Measurements from ENCODE around the gene OR6N2. TPM values are rescaled to one million over a fixed set of nuclear protein-coding genes. Genes with fewer than 3 reads are reported as not detected.

OR6N2 gene
- total and polyA plus RNA-seq, 2 donors from 2014 or later: not detected

GRCh38 chr1:158754420-158754819 lies 26.6 kb downstream of the OR6N2 start, which contains the start of gene OR6K6:
OR6K6 (plus strand) TSS chr1:158754720; CDS start chr1:158754888, 168 bp downstream.
- intact Hi-C loops (cut with DNase I): no loop called here
- FAIRE-seq: no peak

DNA sequence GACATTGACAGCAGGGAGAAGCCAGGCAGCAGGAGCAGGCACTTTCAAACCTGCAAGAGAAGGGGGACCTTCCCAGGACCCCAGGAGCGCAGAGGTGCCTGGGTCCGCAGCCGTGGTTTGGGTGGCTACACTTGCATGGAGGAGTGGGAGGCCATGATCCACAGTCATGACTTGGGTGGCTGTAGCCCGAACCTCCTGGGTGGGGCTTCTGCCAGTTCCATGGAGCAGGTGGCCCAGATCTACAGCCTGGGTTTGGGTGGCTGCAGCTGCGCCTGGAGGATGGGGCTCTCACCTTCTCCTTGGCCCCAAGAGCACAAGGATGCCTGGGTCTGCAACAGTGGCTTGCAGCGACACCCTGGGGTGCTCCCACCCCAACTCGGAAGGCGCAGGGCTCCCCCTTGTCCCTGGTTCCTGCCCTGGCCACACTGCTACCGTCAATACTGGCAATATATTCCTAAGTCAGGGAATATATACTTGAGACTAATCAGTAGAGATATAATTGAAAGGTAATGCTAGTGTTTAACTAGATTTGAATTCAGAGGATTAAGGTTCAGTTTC lies 28.8 kb downstream of the OR6N2 start:
- Histone ChIP-seq H3K4me3 (ENCODE audit: low read length in 3 of 3) (no peak overlapping the region), H3K27me3 (ENCODE audit: control insufficient read depth, insufficient read depth, low read length) (no peaks in the 10 kb centered on the region), H3K4me1 (ENCODE audit: control insufficient read depth in 2 of 3, insufficient read depth in 2 of 3, low read depth in 1 of 3, low read length in 3 of 3) (no peaks in the 10 kb centered on the region), H3K9me3 (ENCODE audit: control insufficient read depth in 2 of 3, insufficient read depth in 1 of 3, low read length in 3 of 3) (no peaks in the 10 kb centered on the region), H3K9ac (ENCODE audit: low read length in 3 of 3) (no peak overlapping the region), H3K36me3 (ENCODE audit: control insufficient read depth in 2 of 3, insufficient read depth in 3 of 3, low read length in 3 of 3) (no peaks in the 10 kb centered on the region), H3K27ac (ENCODE audit: low read depth in 2 of 2, low read length in 2 of 2) (no peak overlapping the region)
- FAIRE-seq (no peak), DNase-seq (no peak)
- TF ChIP-seq CTCF (IDR thresholded peaks at IDR 0.05; ENCODE audit: borderline replicate concordance, extremely low read depth, insufficient read depth): no peak
- intact Hi-C loops (cut with DNase I): no loop called here

More at GRCh38 chr1:158754420-158754819, 26.6 kb downstream of the OR6N2 start, which contains the start of gene OR6K6:
- no peak for TF ChIP-seq CTCF (IDR thresholded peaks at IDR 0.05; ENCODE audit: borderline replicate concordance, extremely low read depth, insufficient read depth)
- Histone ChIP-seq H3K27ac (ENCODE audit: low read depth in 2 of 2, low read length in 2 of 2) (no peak within 1 kb of the TSS), H3K4me3 (ENCODE audit: low read length in 3 of 3) (no peak within 1 kb of the TSS), H3K27me3 (ENCODE audit: control insufficient read depth, insufficient read depth, low read length) (no peaks in the 10 kb centered on the region), H3K36me3 (ENCODE audit: control insufficient read depth in 2 of 3, insufficient read depth in 3 of 3, low read length in 3 of 3) (no peaks in the 10 kb centered on the region), H3K4me1 (ENCODE audit: control insufficient read depth in 2 of 3, insufficient read depth in 2 of 3, low read depth in 1 of 3, low read length in 3 of 3) (no peaks in the 10 kb centered on the region), H3K9me3 (ENCODE audit: control insufficient read depth in 2 of 3, insufficient read depth in 1 of 3, low read length in 3 of 3) (no peaks in the 10 kb centered on the region), H3K9ac (ENCODE audit: low read length in 3 of 3) (no peak within 1 kb of the TSS)
- no peak for DNase-seq

- no peak overlapping the region for H3K27ac ChIP-seq (ENCODE audit: low read depth in 2 of 2, low read length in 2 of 2)
- no peaks in the 10 kb centered on the region for H3K9me3 ChIP-seq (ENCODE audit: control insufficient read depth in 2 of 3, insufficient read depth in 1 of 3, low read length in 3 of 3)
- H3K36me3 ChIP-seq (ENCODE audit: control insufficient read depth in 2 of 3, insufficient read depth in 3 of 3, low read length in 3 of 3): no peaks in the 10 kb centered on the region
- H3K9ac ChIP-seq (ENCODE audit: low read length in 3 of 3): no peak overlapping the region
- no peaks in the 10 kb centered on the region for H3K4me1 ChIP-seq (ENCODE audit: control insufficient read depth in 2 of 3, insufficient read depth in 2 of 3, low read depth in 1 of 3, low read length in 3 of 3)
- FAIRE-seq (no peak), DNase-seq (no peak)
- intact Hi-C loops (cut with DNase I): no loop called here
- no peaks in the 10 kb centered on the region for H3K27me3 ChIP-seq (ENCODE audit: control insufficient read depth, insufficient read depth, low read length)
- no peak for TF ChIP-seq CTCF (IDR thresholded peaks at IDR 0.05; ENCODE audit: borderline replicate concordance, extremely low read depth, insufficient read depth)
- H3K4me3 ChIP-seq (ENCODE audit: low read length in 3 of 3): no peak overlapping the region
These were observed 45.2 kb downstream of the OR6N2 start for GRCh38 chr1:158735848-158736247.

- intact Hi-C loops (cut with DNase I): no loop called here
- FAIRE-seq (no peak), DNase-seq (no peak)
- no peaks in the 10 kb centered on the region for H3K9me3 ChIP-seq (ENCODE audit: control insufficient read depth in 2 of 3, insufficient read depth in 1 of 3, low read length in 3 of 3)
- no peaks in the 10 kb centered on the region for H3K27me3 ChIP-seq (ENCODE audit: control insufficient read depth, insufficient read depth, low read length)
- no peak for TF ChIP-seq CTCF (IDR thresholded peaks at IDR 0.05; ENCODE audit: borderline replicate concordance, extremely low read depth, insufficient read depth)
- no peaks in the 10 kb centered on the region for H3K36me3 ChIP-seq (ENCODE audit: control insufficient read depth in 2 of 3, insufficient read depth in 3 of 3, low read length in 3 of 3)
- no peak overlapping the region for H3K4me3 ChIP-seq (ENCODE audit: low read length in 3 of 3)
- H3K9ac ChIP-seq (ENCODE audit: low read length in 3 of 3): no peak overlapping the region
- no peak overlapping the region for H3K27ac ChIP-seq (ENCODE audit: low read depth in 2 of 2, low read length in 2 of 2)
- H3K4me1 ChIP-seq (ENCODE audit: control insufficient read depth in 2 of 3, insufficient read depth in 2 of 3, low read depth in 1 of 3, low read length in 3 of 3): no peaks in the 10 kb centered on the region
These were observed 48.5 kb downstream of the OR6N2 start for GRCh38 chr1:158732524-158732923.
